Panc1 (cell line): ENCODE results near the gene SYNRG.
A peak's percentile ranks its signal among the peaks of the same experiment; 100 is the strongest.

Experiments
- CTCF ChIP-seq: fragments of 450-650 bp; IDR thresholded peaks from 2 replicates; pipeline ENCODE4 v1.5.1; 2017; ENCODE audit warnings: mild to moderate bottlenecking
- POLR2AphosphoS5 ChIP-seq: IDR thresholded peaks from 2 replicates; pipeline ENCODE4 v1.6.1; 2012; ENCODE audit warnings: mild to moderate bottlenecking, low read depth, low read length, moderate library complexity
- REST ChIP-seq, 2 experiments: IDR thresholded peaks; 2 replicates each; pipeline ENCODE4 v1.6.1; 2011 to 2012; ENCODE audit warnings: low read depth in 2 of 2, control low read depth in 1 of 2, low read length in 1 of 2, mild to moderate bottlenecking in 1 of 2, moderate library complexity in 1 of 2; ENCODE audit not compliant: insufficient read depth in 1 of 2

GRCh38 chr17:37650419-37651003 lies 41.3 kb upstream of the SYNRG start:
- TF ChIP-seq CTCF (peak; percentile 52), REST (IDR thresholded peaks at IDR 0.05; ENCODE audit: insufficient read depth in 1 of 2, low read depth in 2 of 2, low read length in 1 of 2) (no peak), POLR2AphosphoS5 (no peak)
